ENCODE data around the gene FLYWCH2. TPM values are rescaled to one million over a fixed set of nuclear protein-coding genes. Genes with fewer than 3 reads are reported as not detected.

FLYWCH2 gene
- total and polyA plus RNA-seq, 2 donors (not counting 3 experiments of a cell fraction or from before 2014, with no cell fraction given) = 18.3 to 34.6 TPM

GRCh38 chr16:2853531-2854073 is 29.4 kb upstream of the FLYWCH2 start:
- POLR2A ChIA-PET = no interaction called here
- TF ChIP-seq JUN (IDR thresholded peaks at IDR 0.05; ENCODE audit: borderline replicate concordance, insufficient read depth, insufficient read length, low read depth) = no peak
- TF ChIP-seq FOS (IDR thresholded peaks at IDR 0.05; ENCODE audit: borderline replicate concordance, insufficient read depth, low read length) = no peak
- no peak for TF ChIP-seq GATA2 (IDR thresholded peaks at IDR 0.05; ENCODE audit: insufficient read depth, insufficient read length, low read depth, low read length)
- TF ChIP-seq POLR2AphosphoS5 (IDR thresholded peaks at IDR 0.05; ENCODE audit: insufficient read depth, low read depth, low read length) = no peak
- dilution Hi-C loops (cut with MboI; ENCODE audit: extremely low pct_ligation_motif_present, low sequenced_read_pairs) (no loop called here), intact Hi-C loops (cut with micrococcal nuclease) (loop anchor here (1.0 kb wide), 1 partner anchor 15 kb away; no protein-coding TSS in a partner anchor)
- FAIRE-seq (no peak), DNase-seq (ENCODE audit: low read depth, low spot score) (no peak)
- Histone ChIP-seq H3K36me3 (ENCODE audit: control insufficient read depth in 2 of 2, extremely low read depth in 1 of 2, insufficient read depth in 2 of 2, low read length in 2 of 2) (no peaks in the 10 kb centered on the region), H3K9me1 (replicated peaks; ENCODE audit: control insufficient read depth, extremely low read depth, insufficient read depth, low read length) (no peaks in the 10 kb centered on the region), H3K27ac (ENCODE audit: insufficient read depth, low read depth, low read length) (no peak overlapping the region), H3K4me2 (ENCODE audit: insufficient read depth, low read length) (no peak overlapping the region), H3K9me3 (replicated peaks; ENCODE audit: control insufficient read depth, insufficient read depth, low read length) (peaks cover 2% of the 10 kb centered on the region), H3K4me3 (replicated peaks in 1 of 3; ENCODE audit: insufficient read depth in 1 of 3, low read depth in 1 of 3, low read length in 3 of 3) (no peak overlapping the region), H3K27me3 (ENCODE audit: control insufficient read depth in 2 of 2, insufficient read depth in 2 of 2, low read length in 2 of 2) (peaks cover 4 to 5% of the 10 kb centered on the region in 2 experiments), H2AFZ (ENCODE audit: low read depth, low read length) (no peak overlapping the region), H3K4me1 (ENCODE audit: control insufficient read depth, extremely low read depth, insufficient read depth, low read length) (no peaks in the 10 kb centered on the region), H3K79me2 (ENCODE audit: control insufficient read depth, insufficient read depth, low read length) (no peaks in the 10 kb centered on the region), H3K9ac (replicated peaks; ENCODE audit: extremely low read depth, insufficient read depth, low read length) (no peak overlapping the region), H4K20me1 (replicated peaks; ENCODE audit: control insufficient read depth, extremely low read depth, insufficient read depth, low read length) (no peaks in the 10 kb centered on the region)
- CTCF ChIA-PET = interaction anchor here (0.9 to 2.7 kb wide), 7 partner anchors 10 to 73 kb away, joined by 3 to 16 read pairs (median 5); partner anchors contain the start of gene FLYWCH1
- no TSS peak for BruUV-seq (replicated peaks)

- H3K79me2 ChIP-seq (ENCODE audit: control insufficient read depth, insufficient read depth, low read length) = no peaks in the 10 kb centered on the region
- TF ChIP-seq JUN (IDR thresholded peaks at IDR 0.05; ENCODE audit: borderline replicate concordance, insufficient read depth, insufficient read length, low read depth) = no peak
- TF ChIP-seq CTCF (IDR thresholded peaks at IDR 0.05; ENCODE audit: extremely low read depth in 1 of 2, insufficient read depth in 1 of 2, low read depth in 1 of 2, low read length in 2 of 2) = peak; percentile 36 to 62
- no peak overlapping the region for H3K4me2 ChIP-seq (ENCODE audit: insufficient read depth, low read length)
- no peak overlapping the region for H3K4me3 ChIP-seq (replicated peaks in 1 of 3; ENCODE audit: insufficient read depth in 1 of 3, low read depth in 1 of 3, low read length in 3 of 3)
- no peak for DNase-seq (ENCODE audit: low read depth, low spot score)
- BruUV-seq (replicated peaks) = no TSS peak
- peaks cover 2 to 7% of the 10 kb centered on the region in 2 experiments for H3K27me3 ChIP-seq (ENCODE audit: control insufficient read depth in 2 of 2, insufficient read depth in 2 of 2, low read length in 2 of 2)
- H3K4me1 ChIP-seq (ENCODE audit: control insufficient read depth, extremely low read depth, insufficient read depth, low read length) = no peaks in the 10 kb centered on the region
- H3K9ac ChIP-seq (replicated peaks; ENCODE audit: extremely low read depth, insufficient read depth, low read length) = no peak overlapping the region
- H3K27ac ChIP-seq (ENCODE audit: insufficient read depth, low read depth, low read length) = no peak overlapping the region
- no peak for FAIRE-seq
- POLR2A ChIA-PET = no interaction called here
- CTCF ChIA-PET = interaction anchor here (0.9 to 2.7 kb wide), 8 partner anchors 9 to 72 kb away, joined by 3 to 16 read pairs (median 5); partner anchors contain the start of gene FLYWCH2
- no peak overlapping the region for H2AFZ ChIP-seq (ENCODE audit: low read depth, low read length)
- dilution Hi-C loops (cut with MboI; ENCODE audit: extremely low pct_ligation_motif_present, low sequenced_read_pairs) = no loop called here
- H3K36me3 ChIP-seq (ENCODE audit: control insufficient read depth in 2 of 2, extremely low read depth in 1 of 2, insufficient read depth in 2 of 2, low read length in 2 of 2) = no peaks in the 10 kb centered on the region
- no peaks in the 10 kb centered on the region for H3K9me1 ChIP-seq (replicated peaks; ENCODE audit: control insufficient read depth, extremely low read depth, insufficient read depth, low read length)
- H4K20me1 ChIP-seq (replicated peaks; ENCODE audit: control insufficient read depth, extremely low read depth, insufficient read depth, low read length) = no peaks in the 10 kb centered on the region
- intact Hi-C loops (cut with micrococcal nuclease) = loop anchor here (1.0 kb wide), 1 partner anchor 13 kb away; no protein-coding TSS in a partner anchor
- H3K9me3 ChIP-seq (replicated peaks; ENCODE audit: control insufficient read depth, insufficient read depth, low read length) = peaks cover 2% of the 10 kb centered on the region
Measured at GRCh38 chr16:2854700-2855309, 28.2 kb upstream of the FLYWCH2 start.

Measured in endothelial cell of umbilical vein (primary cell).